HG03196 (cell line): ENCODE measurements around the gene SLC35D1.
"Not testable (repeated sequence)": the region's sequence is repeated elsewhere in the genome, so short reads cannot be mapped to it uniquely, and the experiment has no call there.

Experiments
- ATAC-seq: cut with Tn5 transposase; IDR thresholded peaks from one replicate; pipeline ENCODE4 v1.9.1; 2021; ENCODE audit not compliant: unreplicated experiment

SLC35D1 gene

DNA sequence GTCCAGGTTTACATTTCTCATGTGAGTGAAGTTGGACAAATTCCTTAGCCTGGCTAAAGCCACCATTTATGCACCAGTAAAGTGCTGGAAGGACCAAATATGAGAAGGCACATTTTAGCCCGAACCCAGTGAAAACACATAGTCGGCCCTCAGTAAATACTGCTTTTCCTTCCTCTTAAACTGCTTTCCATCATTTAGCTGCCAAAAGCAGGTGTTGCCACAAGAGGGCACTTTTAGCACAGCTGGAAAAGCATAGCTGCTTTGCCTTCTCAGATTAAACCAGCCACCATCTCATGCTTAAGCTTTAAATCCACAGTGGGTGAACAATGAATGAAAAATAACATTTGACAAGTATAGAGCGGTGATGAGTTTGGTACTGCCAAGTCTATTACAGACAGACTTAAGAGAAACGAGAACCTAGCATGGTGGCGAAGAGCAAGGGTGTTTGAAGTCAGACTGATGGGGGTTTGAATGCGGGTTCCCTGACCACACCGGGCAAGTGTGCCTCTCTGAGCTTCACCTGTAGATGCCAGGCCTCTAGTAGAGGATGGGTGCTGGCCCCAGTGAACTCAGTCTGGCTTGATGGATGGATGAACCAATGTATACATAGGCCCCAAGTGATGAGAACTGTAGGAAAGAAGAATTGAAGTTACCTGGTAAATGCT is 57.8 kb downstream of the SLC35D1 start:
- ATAC-seq, result peak; percentile 56

GRCh38 chr1:66993076-66993475 is 60.9 kb downstream of the SLC35D1 start:
- ATAC-seq, result no peak

- no peak for ATAC-seq
Observed at GRCh38 chr1:66985835-66986234, 68.1 kb downstream of the SLC35D1 start.

DNA sequence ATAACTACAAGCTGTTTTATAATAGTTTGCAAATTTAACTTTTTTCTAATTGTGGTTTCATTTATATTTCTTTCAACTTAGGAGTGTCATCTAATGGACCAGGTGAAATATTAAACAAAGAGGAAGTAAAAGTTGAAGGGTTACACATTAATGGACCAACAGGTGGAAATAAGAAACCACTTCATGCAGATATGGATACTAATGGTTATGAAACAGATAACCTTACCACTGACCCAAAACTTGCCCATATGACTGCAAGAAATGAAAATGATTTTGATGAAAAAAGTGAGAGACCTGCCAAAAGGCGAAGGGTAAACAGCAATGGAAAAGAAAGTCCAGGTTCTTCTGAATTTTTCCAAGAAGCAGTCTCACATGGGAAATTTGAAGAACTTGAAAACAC is 69.5 kb downstream of the SLC35D1 start:
- ATAC-seq, result peak; percentile 81

DNA sequence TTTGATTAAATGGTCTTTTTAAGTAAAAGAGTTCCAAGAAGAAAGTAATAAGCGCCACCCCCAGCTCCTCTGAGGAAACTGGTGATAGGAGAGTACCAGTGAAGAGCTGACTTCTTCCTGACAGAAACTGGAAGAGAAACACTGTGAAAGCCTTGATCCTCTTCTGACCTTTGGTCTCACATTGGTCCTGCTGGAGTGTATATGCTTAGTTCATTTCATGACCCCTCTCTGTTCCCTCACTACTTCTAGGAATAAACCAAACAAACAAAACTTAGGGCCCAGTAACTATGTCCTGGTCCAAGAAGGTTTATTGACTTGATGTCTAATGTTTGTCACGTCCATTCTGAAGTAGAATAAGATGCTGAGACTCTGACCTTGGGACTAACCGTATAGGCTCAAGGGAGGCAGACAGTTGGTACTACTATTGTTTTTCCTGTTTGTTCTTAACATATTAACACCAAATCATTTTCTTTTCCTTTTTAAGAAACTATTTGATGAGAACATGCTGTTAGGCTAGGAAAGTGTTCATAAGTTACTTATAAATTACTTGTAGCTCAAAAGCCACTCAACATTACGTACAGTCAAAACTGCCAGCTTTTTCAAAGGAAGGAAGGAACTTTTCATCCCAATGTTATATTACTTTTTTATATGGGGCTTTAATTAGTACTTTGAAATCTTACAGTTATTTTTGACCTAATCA is 71.2 kb downstream of the SLC35D1 start:
- peak; percentile 60 for ATAC-seq

DNA sequence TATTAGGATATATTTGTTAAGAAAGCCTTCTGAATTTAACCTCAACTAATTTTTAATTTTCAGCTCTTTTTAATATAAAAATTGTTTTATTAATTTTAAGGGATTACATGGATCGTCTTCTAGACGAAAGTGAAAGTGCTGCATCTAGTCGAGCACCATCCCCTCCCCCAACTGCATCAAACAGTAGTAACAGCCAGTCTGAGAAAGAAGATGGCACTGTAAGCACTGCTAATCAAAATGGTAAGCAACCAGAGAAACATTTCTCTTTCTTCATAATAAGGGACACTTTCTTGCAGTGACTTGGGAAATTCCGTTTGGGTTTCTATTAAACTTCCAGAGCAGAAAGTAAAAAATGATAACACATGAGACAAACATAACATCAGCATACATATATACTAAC is 72.3 kb downstream of the SLC35D1 start:
- ATAC-seq, result no peak

GRCh38 chr1:66980745-66981367 is 73.1 kb downstream of the SLC35D1 start:
- no peak for ATAC-seq

DNA sequence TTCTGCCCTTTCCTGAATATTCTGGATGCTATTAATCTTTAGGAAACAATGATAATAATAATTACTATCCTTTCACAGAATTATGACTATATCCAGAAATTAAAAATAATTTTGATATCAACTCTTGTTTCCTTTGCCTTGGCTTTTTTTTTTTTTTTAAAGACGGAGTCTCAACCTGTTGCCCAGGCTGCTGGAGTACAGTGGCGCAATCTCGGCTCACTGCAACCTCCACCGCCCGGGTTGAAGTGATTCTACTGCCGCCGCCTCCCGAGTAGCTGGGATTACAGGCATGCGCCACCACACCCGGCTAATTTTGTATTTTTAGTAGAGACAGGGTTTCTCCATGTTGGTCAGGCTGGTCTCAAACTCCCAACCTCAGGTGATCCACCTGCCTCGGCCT is 74.3 kb downstream of the SLC35D1 start:
- not testable (repeated sequence) for ATAC-seq

- no peak for ATAC-seq
Observed at GRCh38 chr1:66978201-66978600, 75.7 kb downstream of the SLC35D1 start.

GRCh38 chr1:66968574-66968973 is 85.4 kb downstream of the SLC35D1 start:
- ATAC-seq, result no peak

DNA sequence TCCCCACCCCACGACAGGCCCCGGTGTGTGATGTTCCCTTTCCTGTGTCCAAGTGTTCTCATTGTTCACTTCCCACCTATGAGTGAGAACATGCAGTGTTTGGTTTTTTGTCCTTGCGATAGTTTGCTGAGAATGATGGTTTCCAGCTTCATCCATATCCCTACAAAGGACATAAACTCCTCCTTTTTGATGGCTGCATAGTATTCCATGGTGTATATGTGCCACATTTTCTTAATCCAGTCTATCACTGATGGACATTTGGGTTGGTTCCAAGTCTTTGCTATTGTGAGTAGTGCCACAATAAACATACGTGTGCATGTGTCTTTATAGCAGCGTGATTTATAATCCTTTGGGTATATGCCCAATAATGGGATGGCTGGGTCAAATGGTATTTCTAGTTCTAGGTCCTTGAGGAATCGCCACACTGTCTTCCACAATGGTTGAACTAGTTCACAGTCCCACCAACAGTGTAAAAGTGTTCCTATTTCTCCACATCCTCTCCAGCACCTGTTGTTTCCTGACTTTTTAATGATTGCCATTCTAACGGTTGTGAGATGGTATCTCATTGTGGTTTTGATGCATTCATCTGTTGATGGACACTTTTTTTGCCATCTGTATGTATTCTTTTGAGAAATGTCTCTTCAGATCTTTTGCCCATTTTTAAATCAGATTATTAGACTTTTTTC is 87.6 kb downstream of the SLC35D1 start:
- not testable (repeated sequence) for ATAC-seq

DNA sequence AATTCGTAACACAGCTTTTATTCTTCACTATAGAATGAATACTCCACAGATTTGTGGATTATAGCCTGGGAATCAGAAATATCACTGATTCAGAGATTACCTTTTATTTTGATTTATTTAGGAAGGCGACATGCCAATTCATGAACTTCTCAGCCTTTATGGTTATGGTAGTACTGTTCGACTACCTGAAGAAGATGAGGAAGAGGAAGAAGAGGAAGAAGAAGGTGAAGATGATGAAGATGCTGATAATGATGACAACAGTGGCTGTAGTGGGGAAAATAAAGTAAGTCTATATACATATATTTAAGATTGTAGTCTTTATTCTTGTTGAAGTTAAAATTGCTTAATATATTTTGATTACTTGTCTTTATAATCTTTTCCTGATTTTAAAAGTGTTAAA is 96.0 kb downstream of the SLC35D1 start:
- no peak for ATAC-seq

GRCh38 chr1:66954208-66954607 is 99.7 kb downstream of the SLC35D1 start:
- ATAC-seq, result peak; percentile 75

- no peak for ATAC-seq
Observed at GRCh38 chr1:66951513-66951912, 102.4 kb downstream of the SLC35D1 start.
